Breast epithelium (tissue), 3 donors: ENCODE data around the gene GPC3.

Experiments used
- CTCF ChIP-seq, 3 donors: fragments of 450-650 bp; IDR thresholded peaks; one replicate each; pipeline ENCODE4 v1.5.1; 2016 to 2017; ENCODE audit warnings: antibody characterized with exemption in 3 of 3, mild to moderate bottlenecking in 3 of 3, moderate library complexity in 3 of 3
- POLR2A ChIP-seq: fragments of 450-650 bp; IDR thresholded peaks from one replicate; pipeline ENCODE4 v1.6.1; 2016; ENCODE audit warnings: antibody characterized with exemption, mild to moderate bottlenecking, moderate library complexity
- POLR2AphosphoS5 ChIP-seq, 3 donors: sonication (generic); formaldehyde crosslinking; IDR thresholded peaks; one replicate each; pipeline ENCODE4 v1.6.1; 2017; ENCODE audit warnings: antibody characterized with exemption in 3 of 3

- TF ChIP-seq CTCF (IDR thresholded peaks at IDR 0.05) (no peak), POLR2A (no peak), POLR2AphosphoS5 (IDR thresholded peaks at IDR 0.05) (no peak)
These were observed 210.6 kb downstream of the GPC3 start for GRCh38 chrX:133774807-133775206.
